Stomach smooth muscle (tissue), 2 donors: ENCODE data around the gene EPB41L4B.
"Not testable (repeated sequence)": the region's sequence is repeated elsewhere in the genome, so short reads cannot be mapped to it uniquely, and the experiment has no call there.

Source experiments
- H3K27ac ChIP-seq: one replicate; pipeline ENCODE4 v1.7.0; 2013; ENCODE audit warnings: mild to moderate bottlenecking, low read length, inconsistent platforms
- H3K27me3 ChIP-seq, 2 donors: one replicate each; pipeline ENCODE4 v1.7.0; 2013; ENCODE audit warnings: low read length in 2 of 2; ENCODE audit not compliant: insufficient read depth in 2 of 2, control insufficient read depth in 1 of 2
- H3K36me3 ChIP-seq, 2 donors: one replicate each; pipeline ENCODE4 v1.7.0; 2013; ENCODE audit warnings: low read length in 2 of 2; ENCODE audit not compliant: control insufficient read depth in 2 of 2, insufficient read depth in 2 of 2
- H3K4me1 ChIP-seq: one replicate; pipeline ENCODE4 v1.7.0; 2013; ENCODE audit warnings: low read length; ENCODE audit not compliant: control insufficient read depth, insufficient read depth
- H3K4me3 ChIP-seq, 2 donors: one replicate each; pipeline ENCODE4 v1.7.0; 2013; ENCODE audit warnings: low read length in 2 of 2
- H3K9ac ChIP-seq, 2 donors: one replicate each; pipeline ENCODE4 v1.7.0; 2013; ENCODE audit warnings: low read length in 2 of 2, mild to moderate bottlenecking in 1 of 2
- H3K9me3 ChIP-seq, 2 donors: one replicate each; pipeline ENCODE4 v1.7.0; 2013; ENCODE audit warnings: low read length in 2 of 2; ENCODE audit not compliant: control insufficient read depth in 2 of 2
- donor health status: healthy.
- donor health status: Pancreatic carcinoma.

Gene EPB41L4B

DNA sequence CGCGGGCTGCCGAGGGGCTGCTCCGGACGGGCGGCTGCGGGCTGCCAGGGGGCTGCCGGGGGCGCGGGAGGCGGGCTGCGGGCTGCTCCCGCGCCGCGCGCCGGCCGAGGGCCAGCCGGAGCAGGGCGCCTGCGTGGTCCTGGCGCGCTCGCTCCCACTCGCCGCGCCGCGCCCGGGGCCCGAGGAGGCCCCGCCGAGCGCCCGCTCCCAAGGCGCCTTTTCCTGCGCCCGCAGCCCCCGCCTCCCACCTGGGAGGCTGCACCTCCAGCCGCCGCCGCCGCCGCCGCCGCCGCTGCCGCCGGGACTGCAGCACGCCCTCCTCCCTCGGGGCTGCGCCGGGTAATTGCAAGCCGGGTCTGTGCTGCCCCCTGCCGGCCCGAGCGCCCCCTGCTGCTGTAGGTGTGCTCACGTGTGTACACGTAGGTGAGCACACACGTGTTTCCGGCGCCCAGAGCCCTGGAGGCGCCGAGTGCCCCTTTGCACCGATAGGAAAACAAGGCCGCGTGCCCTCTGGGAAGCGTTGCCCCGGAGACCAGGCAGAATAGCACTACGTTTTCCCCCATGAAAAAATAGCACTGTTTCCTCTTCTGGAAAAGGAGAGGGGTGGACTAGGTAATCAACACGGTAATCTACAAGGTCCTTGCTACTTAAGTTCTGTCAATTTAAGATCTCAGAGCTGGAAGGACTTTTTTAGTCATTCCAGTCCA, at the start of gene EPB41L4B:
TSS of gene EPB41L4B (minus strand) at position 318 of the 707 bp plus-strand sequence. CDS start 613 bp downstream, outside the sequence.
- Histone ChIP-seq H3K4me1 (peaks cover 6% of the 10 kb centered on the region), H3K27me3 (peaks cover 15 to 22% of the 10 kb centered on the region in 2 donors), H3K9me3 (no peaks in the 10 kb centered on the region), H3K27ac (no peak within 1 kb of the TSS), H3K36me3 (no peaks in the 10 kb centered on the region), H3K9ac (peak within 1 kb of the TSS in 1 of 2 donors; percentile 22), H3K4me3 (peak within 1 kb of the TSS in 1 of 2 donors; percentile 55)

DNA sequence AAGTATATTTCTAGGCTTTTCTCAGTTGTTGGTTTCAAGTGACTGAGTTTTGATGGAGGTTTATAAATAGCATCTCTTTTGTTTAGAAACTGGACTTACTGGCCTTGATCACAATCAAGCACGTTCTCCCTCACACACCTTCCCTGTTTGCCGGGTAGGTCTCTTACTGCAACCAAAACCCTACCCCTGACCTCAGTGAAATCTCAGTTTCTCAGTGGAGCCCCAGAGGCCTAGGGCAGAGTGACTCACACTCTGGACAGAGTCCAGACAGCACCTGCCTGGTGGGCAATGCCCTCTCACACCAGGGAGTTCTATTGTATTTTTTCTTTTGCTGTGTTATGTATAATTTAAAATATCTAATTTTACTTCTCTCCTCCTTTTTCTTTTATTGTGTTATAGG, 48.4 kb upstream of the EPB41L4B start:
- no peak overlapping the region for H3K27ac ChIP-seq
- H3K9ac ChIP-seq = no peak overlapping the region

DNA sequence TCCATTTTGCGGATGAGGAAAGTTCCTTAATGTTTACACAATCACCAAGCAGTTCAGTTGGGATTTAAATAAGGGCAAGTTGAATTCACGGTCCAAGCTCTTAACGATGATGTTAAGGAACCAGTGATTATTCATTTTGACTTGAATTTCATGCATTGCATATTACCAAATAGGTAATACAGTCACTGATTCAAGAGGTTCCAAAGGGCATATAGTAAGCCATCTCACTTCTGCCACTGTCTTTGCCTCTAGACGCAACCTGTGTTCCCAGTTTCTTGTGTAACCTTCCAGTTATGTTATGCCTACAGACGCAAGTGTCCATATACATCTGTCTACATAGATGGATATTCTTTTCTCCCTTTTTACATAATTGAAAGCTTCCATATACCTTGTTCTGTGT, 39.9 kb upstream of the EPB41L4B start:
- no peak overlapping the region for H3K4me3 ChIP-seq
- H3K27ac ChIP-seq = no peak overlapping the region
- H3K4me1 ChIP-seq = no peaks in the 10 kb centered on the region
- H3K27me3 ChIP-seq = no peaks in the 10 kb centered on the region
- H3K9ac ChIP-seq = no peak overlapping the region
- no peaks in the 10 kb centered on the region for H3K36me3 ChIP-seq
- no peaks in the 10 kb centered on the region for H3K9me3 ChIP-seq

More for the DNA sequence above, 48.4 kb upstream of the EPB41L4B start:
- H3K4me1 ChIP-seq = no peaks in the 10 kb centered on the region
- no peaks in the 10 kb centered on the region for H3K27me3 ChIP-seq
- no peaks in the 10 kb centered on the region for H3K36me3 ChIP-seq
- H3K9me3 ChIP-seq = peaks cover 0 to 4% of the 10 kb centered on the region in 2 donors
- no peak overlapping the region for H3K4me3 ChIP-seq

DNA sequence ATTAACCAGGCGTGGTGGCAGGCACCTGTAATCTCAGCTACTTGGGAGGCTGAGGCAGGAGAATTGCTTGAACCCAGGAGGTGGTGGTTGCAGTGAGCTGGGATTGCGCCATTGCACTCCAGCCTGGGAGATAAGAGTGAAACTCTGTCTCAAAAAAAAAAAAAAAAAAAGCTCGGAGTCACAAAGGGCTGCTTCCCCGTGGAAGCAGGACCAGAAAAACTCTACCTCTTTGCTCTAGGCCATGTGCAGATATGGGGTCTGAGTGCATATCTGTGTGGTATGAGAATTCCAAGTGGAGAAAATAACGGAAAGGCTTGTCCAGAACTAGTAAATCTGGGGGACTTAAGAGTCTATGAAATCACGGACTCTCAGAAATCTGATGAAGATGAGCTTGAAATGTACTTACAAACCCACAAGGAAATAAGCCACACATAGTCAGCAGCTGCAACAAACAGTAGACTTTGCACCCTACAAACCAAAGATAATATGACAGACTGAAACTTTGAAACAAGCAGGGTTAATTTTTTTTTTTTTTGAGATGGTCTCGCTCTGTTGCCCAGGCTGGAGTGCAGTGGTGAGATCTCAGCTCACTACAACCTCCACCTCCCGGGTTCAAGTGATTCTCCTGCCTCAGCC, 38.2 kb upstream of the EPB41L4B start:
- H3K4me3 ChIP-seq, H3K9ac ChIP-seq, H3K36me3 ChIP-seq, H3K27me3 ChIP-seq, H3K4me1 ChIP-seq, H3K27ac ChIP-seq, H3K9me3 ChIP-seq: not testable (repeated sequence)

DNA sequence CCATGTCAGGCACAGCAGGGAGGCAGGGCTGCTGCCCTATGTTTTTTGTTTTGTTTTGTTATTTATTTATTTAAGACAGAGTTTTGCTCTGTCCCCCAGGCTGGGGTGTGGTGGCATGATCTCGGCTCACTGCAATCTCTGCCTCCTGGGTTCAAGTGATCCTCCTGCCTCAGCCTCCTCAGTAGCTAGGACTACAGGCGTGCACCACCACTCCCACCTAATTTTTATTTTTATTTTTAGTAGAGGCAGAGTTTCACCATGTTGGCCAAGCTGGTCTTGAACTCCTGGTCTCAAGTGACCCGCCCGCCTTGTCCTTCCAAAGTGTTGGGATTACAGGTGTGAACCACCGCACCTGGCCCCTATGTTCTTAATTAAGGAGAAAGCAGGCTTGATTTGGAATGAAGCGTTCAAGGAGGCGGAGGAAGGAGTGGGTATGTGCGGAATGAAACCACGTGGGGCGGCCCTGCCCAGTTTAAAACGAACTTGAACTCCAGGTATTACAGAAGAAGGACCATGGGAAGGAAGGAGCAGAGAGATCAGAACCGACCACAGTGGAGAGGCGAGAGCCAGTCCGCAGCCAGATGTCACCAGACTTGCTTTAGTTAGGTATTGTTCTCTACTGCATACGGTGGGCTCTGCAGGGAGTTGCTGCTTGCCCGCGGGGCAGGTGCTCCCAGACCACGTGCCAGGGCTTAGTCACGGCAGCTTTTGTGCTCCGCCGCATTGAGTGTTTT, 34.9 kb upstream of the EPB41L4B start:
- Histone ChIP-seq H3K27me3 (no peaks in the 10 kb centered on the region), H3K4me3 (no peak overlapping the region), H3K27ac (no peak overlapping the region), H3K9me3 (no peaks in the 10 kb centered on the region), H3K36me3 (no peaks in the 10 kb centered on the region), H3K4me1 (no peaks in the 10 kb centered on the region), H3K9ac (no peak overlapping the region)

DNA sequence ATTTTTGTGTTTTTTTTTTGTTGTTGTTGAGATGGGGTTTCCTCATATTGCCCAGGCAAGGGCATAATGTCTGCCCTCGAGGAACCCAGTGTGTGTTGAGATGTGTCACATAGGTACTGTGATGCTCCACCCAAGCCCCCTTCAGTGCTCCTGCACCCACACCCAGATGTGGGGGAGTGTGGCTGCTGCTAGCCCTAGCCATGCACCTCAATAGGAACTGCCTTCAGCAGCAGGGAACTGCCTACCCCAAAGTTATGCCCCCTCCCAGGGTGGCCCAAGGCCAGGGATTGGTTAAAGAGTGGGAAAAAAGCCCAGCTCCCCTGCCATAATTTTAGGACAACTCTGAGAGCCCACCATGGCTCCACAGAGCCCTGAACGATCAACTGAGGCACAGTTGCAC, 33.3 kb upstream of the EPB41L4B start:
- no peak overlapping the region for H3K9ac ChIP-seq
- no peaks in the 10 kb centered on the region for H3K36me3 ChIP-seq
- no peaks in the 10 kb centered on the region for H3K9me3 ChIP-seq
- no peak overlapping the region for H3K4me3 ChIP-seq
- no peaks in the 10 kb centered on the region for H3K27me3 ChIP-seq
- H3K27ac ChIP-seq = no peak overlapping the region
- no peaks in the 10 kb centered on the region for H3K4me1 ChIP-seq

DNA sequence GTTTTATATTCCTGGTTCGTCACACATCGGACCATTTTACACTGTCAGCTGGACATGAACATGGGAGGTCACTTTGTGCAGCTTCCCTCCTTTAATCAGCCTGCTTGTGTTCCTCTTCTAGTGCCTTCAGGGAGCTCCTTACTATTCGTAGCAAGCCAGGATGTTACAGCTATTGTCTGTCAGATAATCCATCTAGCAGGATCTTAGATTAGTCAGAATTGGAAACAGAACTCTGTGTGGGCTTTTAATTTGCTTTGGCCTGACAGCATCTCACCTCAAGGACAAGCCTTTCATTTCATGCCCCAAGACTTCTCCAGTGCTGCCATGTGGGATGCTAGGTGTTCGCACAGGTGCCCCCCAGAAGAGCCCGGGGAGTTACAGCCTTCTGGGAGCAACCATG, 30.2 kb upstream of the EPB41L4B start:
- Histone ChIP-seq H3K9ac (no peak overlapping the region), H3K9me3 (no peaks in the 10 kb centered on the region), H3K4me3 (no peak overlapping the region), H3K4me1 (no peaks in the 10 kb centered on the region), H3K27me3 (no peaks in the 10 kb centered on the region), H3K36me3 (no peaks in the 10 kb centered on the region), H3K27ac (no peak overlapping the region)

DNA sequence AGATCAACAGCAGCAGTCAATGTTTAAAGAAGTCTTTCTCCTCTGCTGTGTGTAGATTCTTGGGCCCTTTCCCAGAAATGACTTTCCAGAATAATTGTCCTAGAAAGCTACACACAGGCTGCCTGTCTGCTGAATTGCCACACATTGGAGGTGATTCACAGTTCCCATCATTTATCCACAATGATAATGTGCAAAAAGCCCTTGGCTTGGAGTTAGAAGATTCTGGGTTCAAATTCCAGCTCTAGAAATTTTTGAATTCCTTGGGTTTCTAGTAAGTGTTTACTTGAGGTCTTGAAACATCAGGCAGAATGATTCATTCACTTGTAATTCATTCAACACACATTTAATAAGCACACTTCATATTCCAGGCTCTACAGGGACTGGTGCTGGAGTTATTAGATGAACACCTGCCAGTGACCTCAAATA, 28.6 kb upstream of the EPB41L4B start:
- Histone ChIP-seq H3K4me1 (no peaks in the 10 kb centered on the region), H3K27me3 (no peaks in the 10 kb centered on the region), H3K36me3 (no peaks in the 10 kb centered on the region), H3K27ac (no peak overlapping the region), H3K9ac (no peak overlapping the region), H3K4me3 (no peak overlapping the region), H3K9me3 (no peaks in the 10 kb centered on the region)

DNA sequence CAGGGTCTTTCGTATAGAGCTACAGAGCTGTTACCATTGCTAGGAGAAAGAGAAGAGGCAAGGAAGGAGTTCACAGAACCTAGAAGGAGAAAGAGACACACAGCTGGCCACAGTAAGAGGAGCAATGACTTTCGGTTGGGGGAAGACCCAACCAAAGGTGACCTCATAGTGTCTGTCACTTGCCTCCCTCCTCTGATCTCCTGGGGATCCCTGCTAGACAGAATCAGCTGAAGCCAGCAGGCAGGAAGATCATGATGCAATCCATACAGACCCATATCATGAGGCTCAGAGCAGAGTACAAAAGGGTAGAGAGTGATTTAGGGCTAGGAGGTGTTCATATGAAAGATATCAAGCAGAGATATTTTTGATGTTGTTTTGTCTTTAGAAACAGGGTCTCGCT, 26.0 kb upstream of the EPB41L4B start:
- Histone ChIP-seq H3K9ac (no peak overlapping the region), H3K4me1 (no peaks in the 10 kb centered on the region), H3K36me3 (no peaks in the 10 kb centered on the region), H3K27ac (no peak overlapping the region), H3K9me3 (no peaks in the 10 kb centered on the region), H3K27me3 (peaks cover 0 to 3% of the 10 kb centered on the region in 2 donors), H3K4me3 (no peak overlapping the region)

DNA sequence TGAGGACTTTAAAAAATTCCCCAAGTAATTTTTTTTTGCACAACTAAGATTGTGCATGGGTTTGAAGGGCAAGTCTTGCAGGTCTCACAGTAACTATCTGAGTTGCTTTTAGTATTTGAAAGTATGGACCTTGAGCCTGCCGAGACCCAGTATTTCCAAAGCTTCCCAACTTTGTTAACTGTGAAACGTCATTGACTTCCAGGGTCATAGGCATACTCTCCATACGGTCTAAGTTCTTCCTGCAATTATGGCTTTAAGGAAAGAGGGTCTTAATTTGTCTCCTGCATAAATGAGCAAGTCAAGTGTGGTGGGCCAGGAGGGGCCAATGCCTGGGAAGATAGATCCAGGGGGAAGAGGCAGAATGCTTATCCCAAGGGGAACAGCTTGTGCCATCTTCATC, 24.0 kb upstream of the EPB41L4B start:
- Histone ChIP-seq H3K36me3 (no peaks in the 10 kb centered on the region), H3K27ac (no peak overlapping the region), H3K27me3 (peaks cover 0 to 3% of the 10 kb centered on the region in 2 donors), H3K9ac (no peak overlapping the region), H3K4me3 (no peak overlapping the region), H3K4me1 (no peaks in the 10 kb centered on the region), H3K9me3 (no peaks in the 10 kb centered on the region)
